Vagina (tissue), 2 donors: ENCODE results near the gene NR3C2. TPM values are rescaled to one million over a fixed set of nuclear protein-coding genes. Genes with fewer than 3 reads are reported as not detected.

Experiments
- DNase-seq, 2 donors: peaks; one replicate each; pipeline ENCODE4 v3.0.0-alpha.2; 2017; ENCODE audit errors: extremely low spot score in 2 of 2
- H3K27ac ChIP-seq: fragments of 200-600 bp; sonication (generic); one replicate; pipeline ENCODE4 v1.5.1; 2019
- H3K27me3 ChIP-seq: fragments of 200-600 bp; sonication (generic); one replicate; pipeline ENCODE4 v1.5.1; 2019
- H3K36me3 ChIP-seq, 2 donors: fragments of 200-600 bp; sonication (generic); one replicate each; pipeline ENCODE4 v1.5.1; 2017 to 2019
- H3K4me1 ChIP-seq: fragments of 200-600 bp; sonication (generic); one replicate; pipeline ENCODE4 v1.5.1; 2019
- H3K4me3 ChIP-seq, 2 donors: fragments of 200-600 bp; sonication (generic); 1 replicate in 1 of 2; 2 replicates in 1 of 2; pipeline ENCODE4 v1.5.1; 2016 to 2019
- H3K9me3 ChIP-seq: fragments of 200-600 bp; sonication (generic); one replicate; pipeline ENCODE4 v1.5.1; 2019
- POLR2A ChIP-seq, 2 donors: fragments of 450-650 bp; IDR thresholded peaks; one replicate each; pipeline ENCODE4 v1.6.1; 2017; ENCODE audit warnings: antibody characterized with exemption in 2 of 2, mild to moderate bottlenecking in 2 of 2, moderate library complexity in 2 of 2
- POLR2AphosphoS5 ChIP-seq, 2 donors: sonication (generic); formaldehyde crosslinking; IDR thresholded peaks; one replicate each; pipeline ENCODE4 v1.9.0; 2017; ENCODE audit warnings: antibody characterized with exemption in 2 of 2, mild to moderate bottlenecking in 2 of 2, low read depth in 1 of 2; ENCODE audit not compliant: insufficient read depth in 1 of 2
- intact Hi-C: fragments of 100-400 bp; cut with DNase I; formaldehyde crosslinking; loops from one replicate; pipeline ENCODE4 v1.15.1; 2023
- total RNA-seq: library from RNA; depleted of rRNA; stranded (reverse); fragments of >200 nt; gene quantifications from one replicate; pipeline ENCODE4 v1.2.3, GENCODE V29; 2016
- TF ChIP-seq, protein P1 (sequence below), 3 experiments: fragments of 450-650 bp in 2 of 3; fragments of 200-600 bp in 1 of 3; sonication (generic) in 1 of 3; IDR thresholded peaks; one replicate each; pipeline ENCODE4 v1.5.1; 2017 to 2019; ENCODE audit warnings: antibody characterized with exemption in 3 of 3, mild to moderate bottlenecking in 2 of 3, moderate library complexity in 2 of 3

The NR3C2 gene
- total RNA-seq, 1 donor from 2014 or later: 9.6 TPM

DNA sequence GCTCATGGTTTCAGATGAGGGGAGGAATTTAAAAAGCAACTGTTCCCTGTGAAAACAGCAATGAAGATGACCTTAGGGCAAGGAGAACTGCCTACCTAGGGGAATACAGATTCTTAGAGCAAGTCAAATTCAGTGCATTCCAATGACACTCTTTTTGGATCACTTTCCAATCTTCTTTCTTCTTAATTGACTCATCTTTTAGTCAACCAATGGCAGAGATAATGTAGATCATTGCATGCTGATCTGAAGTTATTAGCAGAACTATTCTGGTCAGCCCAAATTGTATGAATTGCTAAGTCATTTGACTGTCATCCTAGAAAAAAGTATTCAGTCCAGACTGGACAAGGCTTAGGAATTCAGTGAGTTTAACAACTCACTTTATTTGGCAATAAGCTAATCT, 12.6 kb upstream of the NR3C2 start:
- intact Hi-C loops: no loop called here
- Histone ChIP-seq H3K27ac (no peak overlapping the region), H3K4me3 (no peak overlapping the region), H3K4me1 (no peaks in the 10 kb centered on the region), H3K27me3 (no peaks in the 10 kb centered on the region), H3K36me3 (no peaks in the 10 kb centered on the region), H3K9me3 (no peaks in the 10 kb centered on the region)
- DNase-seq: no peak
- no peak for TF ChIP-seq POLR2A (IDR thresholded peaks at IDR 0.05)
- TF ChIP-seq, protein P1, sequence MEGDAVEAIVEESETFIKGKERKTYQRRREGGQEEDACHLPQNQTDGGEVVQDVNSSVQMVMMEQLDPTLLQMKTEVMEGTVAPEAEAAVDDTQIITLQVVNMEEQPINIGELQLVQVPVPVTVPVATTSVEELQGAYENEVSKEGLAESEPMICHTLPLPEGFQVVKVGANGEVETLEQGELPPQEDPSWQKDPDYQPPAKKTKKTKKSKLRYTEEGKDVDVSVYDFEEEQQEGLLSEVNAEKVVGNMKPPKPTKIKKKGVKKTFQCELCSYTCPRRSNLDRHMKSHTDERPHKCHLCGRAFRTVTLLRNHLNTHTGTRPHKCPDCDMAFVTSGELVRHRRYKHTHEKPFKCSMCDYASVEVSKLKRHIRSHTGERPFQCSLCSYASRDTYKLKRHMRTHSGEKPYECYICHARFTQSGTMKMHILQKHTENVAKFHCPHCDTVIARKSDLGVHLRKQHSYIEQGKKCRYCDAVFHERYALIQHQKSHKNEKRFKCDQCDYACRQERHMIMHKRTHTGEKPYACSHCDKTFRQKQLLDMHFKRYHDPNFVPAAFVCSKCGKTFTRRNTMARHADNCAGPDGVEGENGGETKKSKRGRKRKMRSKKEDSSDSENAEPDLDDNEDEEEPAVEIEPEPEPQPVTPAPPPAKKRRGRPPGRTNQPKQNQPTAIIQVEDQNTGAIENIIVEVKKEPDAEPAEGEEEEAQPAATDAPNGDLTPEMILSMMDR (IDR thresholded peaks at IDR 0.05): no peak
- TF ChIP-seq POLR2AphosphoS5 (IDR thresholded peaks at IDR 0.05; ENCODE audit: insufficient read depth in 1 of 2, low read depth in 1 of 2): no peak

DNA sequence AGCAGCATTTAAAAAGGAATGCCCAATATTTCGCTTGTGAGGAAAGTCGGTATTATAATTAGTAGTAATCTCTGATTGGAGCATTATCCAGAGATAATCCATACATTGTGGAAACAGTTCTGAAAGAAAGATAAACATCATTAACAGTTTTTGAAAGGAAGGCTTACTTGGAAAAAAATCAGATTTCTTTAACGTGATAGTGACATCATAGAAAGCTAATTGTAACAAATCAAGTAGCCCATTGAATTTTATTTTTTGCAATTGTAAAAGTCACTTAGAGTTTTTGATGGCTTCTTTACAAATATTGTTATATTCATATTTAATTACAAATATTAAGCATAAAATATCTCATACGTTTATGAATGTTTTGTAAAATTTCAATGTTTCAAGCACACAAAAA, 11.6 kb upstream of the NR3C2 start:
- Histone ChIP-seq H3K9me3 (no peaks in the 10 kb centered on the region), H3K4me3 (no peak overlapping the region), H3K27me3 (no peaks in the 10 kb centered on the region), H3K4me1 (no peaks in the 10 kb centered on the region), H3K27ac (no peak overlapping the region), H3K36me3 (no peaks in the 10 kb centered on the region)
- DNase-seq: no peak
- TF ChIP-seq POLR2A (IDR thresholded peaks at IDR 0.05) (no peak), POLR2AphosphoS5 (IDR thresholded peaks at IDR 0.05; ENCODE audit: insufficient read depth in 1 of 2, low read depth in 1 of 2) (no peak)
- TF ChIP-seq, protein P1 (IDR thresholded peaks at IDR 0.05): no peak
- intact Hi-C loops: no loop called here

DNA sequence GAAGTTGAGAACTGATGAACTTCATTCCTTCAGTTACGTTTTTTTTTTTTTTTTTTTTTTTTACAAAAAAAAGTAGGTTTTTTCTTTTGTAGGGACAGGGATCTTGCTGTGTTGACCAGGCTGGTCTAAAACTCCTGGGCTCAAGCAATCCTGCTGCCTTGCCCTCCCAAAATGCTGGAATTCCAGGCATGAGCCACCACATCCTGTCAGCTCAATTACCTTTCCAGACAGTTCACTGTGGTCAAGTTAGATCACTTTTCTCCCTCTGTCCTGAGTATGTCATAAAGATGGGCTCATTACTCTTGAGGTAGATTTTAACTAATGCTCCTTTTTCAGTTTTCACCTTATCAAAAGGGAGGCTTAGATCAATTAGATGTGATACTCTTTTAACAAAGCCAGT, 10.8 kb upstream of the NR3C2 start:
- H3K4me3 ChIP-seq: no peak overlapping the region
- H3K4me1 ChIP-seq: peaks cover under 1% of the 10 kb centered on the region
- H3K36me3 ChIP-seq: no peaks in the 10 kb centered on the region
- no peaks in the 10 kb centered on the region for H3K9me3 ChIP-seq
- TF ChIP-seq, protein P1 (IDR thresholded peaks at IDR 0.05): no peak
- no peak for DNase-seq
- intact Hi-C loops: no loop called here
- H3K27me3 ChIP-seq: no peaks in the 10 kb centered on the region
- no peak overlapping the region for H3K27ac ChIP-seq

DNA sequence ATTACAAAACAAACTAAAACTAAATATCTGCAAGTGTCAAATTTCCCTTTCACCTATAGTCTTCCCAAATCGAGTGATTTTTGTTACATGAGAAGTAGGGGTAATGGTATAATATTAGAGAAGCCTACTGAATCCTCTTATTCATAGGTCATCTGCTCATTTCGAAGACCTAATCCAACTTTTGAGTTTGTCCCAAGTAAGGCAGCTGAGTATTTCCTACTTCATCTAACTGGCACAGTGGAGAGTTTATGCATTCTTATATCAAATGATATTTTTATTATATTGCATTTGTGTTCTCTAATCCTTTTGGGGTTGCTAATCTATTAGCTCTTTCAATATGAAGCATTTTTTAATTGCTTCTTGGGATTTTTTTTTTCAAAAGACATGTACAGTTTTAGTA, 7.7 kb upstream of the NR3C2 start:
- H3K27ac ChIP-seq: no peak overlapping the region
- DNase-seq: no peak
- peaks cover 17% of the 10 kb centered on the region for H3K4me1 ChIP-seq
- intact Hi-C loops: no loop called here
- H3K36me3 ChIP-seq: no peaks in the 10 kb centered on the region
- H3K9me3 ChIP-seq: no peaks in the 10 kb centered on the region
- H3K4me3 ChIP-seq: no peak overlapping the region
- TF ChIP-seq, protein P1 (IDR thresholded peaks at IDR 0.05): no peak
- no peak for TF ChIP-seq POLR2A (IDR thresholded peaks at IDR 0.05)
- no peak for TF ChIP-seq POLR2AphosphoS5 (IDR thresholded peaks at IDR 0.05; ENCODE audit: insufficient read depth in 1 of 2, low read depth in 1 of 2)
- no peaks in the 10 kb centered on the region for H3K27me3 ChIP-seq

DNA sequence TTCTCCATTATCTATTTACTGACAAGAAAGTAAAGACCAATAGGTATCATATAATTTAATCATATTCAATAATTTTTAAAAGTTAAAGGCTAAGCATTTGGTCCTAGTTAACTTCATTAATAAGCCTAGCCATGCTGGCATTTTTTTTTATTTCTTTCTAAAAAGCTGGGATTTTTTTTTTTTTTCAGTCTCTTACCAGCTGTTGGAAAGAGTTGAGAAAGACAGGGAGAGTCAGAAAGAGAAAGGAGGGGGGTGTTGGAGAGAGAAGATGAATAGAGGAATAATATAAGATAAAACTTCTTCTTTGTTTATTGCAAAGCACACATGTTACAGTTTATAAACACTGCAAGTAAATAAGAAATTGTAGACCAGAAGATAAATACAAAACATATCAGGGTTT, 5.9 kb upstream of the NR3C2 start:
- DNase-seq: no peak
- Histone ChIP-seq H3K9me3 (no peaks in the 10 kb centered on the region), H3K27ac (no peak overlapping the region), H3K4me1 (peaks cover 29% of the 10 kb centered on the region), H3K4me3 (no peak overlapping the region), H3K27me3 (no peaks in the 10 kb centered on the region), H3K36me3 (no peaks in the 10 kb centered on the region)
- intact Hi-C loops: no loop called here
- TF ChIP-seq POLR2A (IDR thresholded peaks at IDR 0.05) (no peak), POLR2AphosphoS5 (IDR thresholded peaks at IDR 0.05; ENCODE audit: insufficient read depth in 1 of 2, low read depth in 1 of 2) (no peak)
- TF ChIP-seq, protein P1 (IDR thresholded peaks at IDR 0.05): no peak
